Panc1 (cell line): Measurements from ENCODE around the gene AHRR.

Experiments
- CTCF ChIP-seq: fragments of 450-650 bp; IDR thresholded peaks from 2 replicates; pipeline ENCODE4 v1.5.1; 2017; ENCODE audit warnings: mild to moderate bottlenecking
- POLR2AphosphoS5 ChIP-seq: IDR thresholded peaks from 2 replicates; pipeline ENCODE4 v1.6.1; 2012; ENCODE audit warnings: mild to moderate bottlenecking, low read depth, low read length, moderate library complexity

- no peak for TF ChIP-seq CTCF
- no peak for TF ChIP-seq POLR2AphosphoS5
Observed at GRCh38 chr5:351921-352245, 30.4 kb downstream of the AHRR start.
